ENCODE measurements around the gene CDK5RAP1. TPM values are rescaled to one million over a fixed set of nuclear protein-coding genes. Genes with fewer than 3 reads are reported as not detected.

The CDK5RAP1 gene
- total and polyA plus RNA-seq, 9 of the 15 experiments (the other 6 are each of a cell fraction or from before 2014, with no cell fraction given) = 41.6 to 127 (median 58.3) TPM

DNA sequence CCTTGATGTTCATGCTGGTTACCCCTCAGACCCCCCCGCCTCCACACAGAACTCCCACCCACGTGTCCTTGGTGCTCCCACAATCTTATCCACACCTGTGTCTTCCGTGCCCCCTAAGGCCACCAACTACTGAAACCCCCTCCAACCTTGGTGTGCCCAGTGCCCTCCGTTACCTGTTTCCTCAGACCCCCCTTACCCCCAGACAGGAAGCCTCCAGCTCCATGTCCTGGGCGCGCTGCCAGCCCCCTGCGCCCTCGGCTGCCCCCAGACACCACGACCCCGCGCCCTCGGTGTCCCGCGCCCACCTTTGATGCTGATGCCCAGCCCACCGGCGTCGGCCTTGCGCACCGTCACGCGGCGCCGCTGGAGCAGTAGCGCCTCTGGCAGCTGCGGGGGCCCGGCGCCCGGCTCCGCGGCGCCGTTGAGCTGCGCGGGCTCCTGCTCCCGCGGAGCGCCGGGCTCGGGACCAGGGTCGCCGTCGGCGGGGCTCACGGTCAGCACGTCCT is 41.7 kb upstream of the CDK5RAP1 start (continued):
- TF ChIP-seq ZNF518B (CRISPR knock-in tag; IDR thresholded peaks at IDR 0.05) (no peak), ZNF274 (IDR thresholded peaks at IDR 0.05; ENCODE audit: borderline replicate concordance, low read depth, low read length) (no peak), POLR3A (IDR thresholded peaks at IDR 0.05; ENCODE audit: borderline replicate concordance, extremely low read depth, insufficient read depth, insufficient read length) (no peak), REST (IDR thresholded peaks at IDR 0.05; ENCODE audit: borderline replicate concordance) (no peak), REST (CRISPR knock-in tag; IDR thresholded peaks at IDR 0.05; ENCODE audit: low read depth) (no peak), NRF1 (conservative IDR thresholded peaks at IDR 0.05 in 1 of 2, IDR thresholded peaks at IDR 0.05 in 1 of 2) (peak; percentile 71 to 75; a peak in 3 of 4 replicates)
- TF ChIP-seq, protein P1, sequence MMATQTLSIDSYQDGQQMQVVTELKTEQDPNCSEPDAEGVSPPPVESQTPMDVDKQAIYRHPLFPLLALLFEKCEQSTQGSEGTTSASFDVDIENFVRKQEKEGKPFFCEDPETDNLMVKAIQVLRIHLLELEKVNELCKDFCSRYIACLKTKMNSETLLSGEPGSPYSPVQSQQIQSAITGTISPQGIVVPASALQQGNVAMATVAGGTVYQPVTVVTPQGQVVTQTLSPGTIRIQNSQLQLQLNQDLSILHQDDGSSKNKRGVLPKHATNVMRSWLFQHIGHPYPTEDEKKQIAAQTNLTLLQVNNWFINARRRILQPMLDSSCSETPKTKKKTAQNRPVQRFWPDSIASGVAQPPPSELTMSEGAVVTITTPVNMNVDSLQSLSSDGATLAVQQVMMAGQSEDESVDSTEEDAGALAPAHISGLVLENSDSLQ (IDR thresholded peaks at IDR 0.05) = no peak
